Neutrophil (primary cell): ENCODE measurements around the gene SPON1.

ENCODE experiments used
- H3K27ac ChIP-seq: fragments of 200-600 bp; sonication (generic); 2 replicates; pipeline ENCODE4 v1.5.1; 2016; ENCODE audit warnings: mild to moderate bottlenecking, moderate library complexity
- H3K27me3 ChIP-seq: fragments of 200-600 bp; sonication (generic); 2 replicates; pipeline ENCODE4 v1.6.0; 2016; ENCODE audit warnings: mild to moderate bottlenecking
- H3K36me3 ChIP-seq: fragments of 200-600 bp; sonication (generic); 2 replicates; pipeline ENCODE4 v1.5.1; 2017
- H3K4me1 ChIP-seq, 2 experiments: fragments of 200-600 bp in 1 of 2; sonication (generic) in 1 of 2; 1 replicate in 1 of 2; 2 replicates in 1 of 2; pipeline versions ENCODE4 v1.5.1 to v1.6.1; 2013 to 2016; ENCODE audit warnings: low read depth in 1 of 2, low read length in 1 of 2, mild to moderate bottlenecking in 1 of 2, moderate library complexity in 1 of 2; ENCODE audit not compliant: control insufficient read depth in 1 of 2, insufficient read depth in 1 of 2
- H3K4me3 ChIP-seq, 2 experiments: fragments of 200-600 bp in 1 of 2; sonication (generic) in 1 of 2; 1 replicate in 1 of 2; 2 replicates in 1 of 2; pipeline ENCODE4 v1.5.1; 2013 to 2016; ENCODE audit warnings: low read depth in 1 of 2, low read length in 1 of 2, mild to moderate bottlenecking in 1 of 2, moderate library complexity in 1 of 2
- H3K9me3 ChIP-seq: fragments of 200-600 bp; sonication (generic); 2 replicates; pipeline ENCODE4 v1.5.1; 2016
- CTCF ChIP-seq: fragments of 200-600 bp; sonication (generic); IDR thresholded peaks from 2 replicates; pipeline ENCODE4 v1.5.1; 2016; ENCODE audit warnings: antibody characterized with exemption

Gene SPON1

GRCh38 chr11:14253421-14253820, 290.9 kb downstream of the SPON1 start:
- Histone ChIP-seq H3K4me3 (no peak overlapping the region), H3K27me3 (peaks cover 48% of the 10 kb centered on the region), H3K9me3 (no peaks in the 10 kb centered on the region), H3K36me3 (no peaks in the 10 kb centered on the region), H3K27ac (no peak overlapping the region), H3K4me1 (no peaks in the 10 kb centered on the region)
- TF ChIP-seq CTCF: no peak

GRCh38 chr11:14253840-14254239, 291.3 kb downstream of the SPON1 start:
- no peak overlapping the region for H3K4me3 ChIP-seq
- H3K9me3 ChIP-seq: no peaks in the 10 kb centered on the region
- no peak for TF ChIP-seq CTCF
- peaks cover 48% of the 10 kb centered on the region for H3K27me3 ChIP-seq
- H3K4me1 ChIP-seq: no peaks in the 10 kb centered on the region
- H3K36me3 ChIP-seq: no peaks in the 10 kb centered on the region
- no peak overlapping the region for H3K27ac ChIP-seq

GRCh38 chr11:14254533-14255237, 292.2 kb downstream of the SPON1 start:
- no peaks in the 10 kb centered on the region for H3K4me1 ChIP-seq
- H3K4me3 ChIP-seq: no peak overlapping the region
- no peaks in the 10 kb centered on the region for H3K36me3 ChIP-seq
- H3K27ac ChIP-seq: no peak overlapping the region
- TF ChIP-seq CTCF: no peak
- H3K9me3 ChIP-seq: no peaks in the 10 kb centered on the region
- H3K27me3 ChIP-seq: peaks cover 48% of the 10 kb centered on the region

GRCh38 chr11:14255238-14255534, 292.7 kb downstream of the SPON1 start:
- Histone ChIP-seq H3K9me3 (no peaks in the 10 kb centered on the region), H3K36me3 (no peaks in the 10 kb centered on the region), H3K4me1 (no peaks in the 10 kb centered on the region), H3K27me3 (peaks cover 46% of the 10 kb centered on the region), H3K27ac (no peak overlapping the region), H3K4me3 (no peak overlapping the region)
- no peak for TF ChIP-seq CTCF

- no peak overlapping the region for H3K4me3 ChIP-seq
Observed at GRCh38 chr11:14258221-14258935, 295.9 kb downstream of the SPON1 start.

More at GRCh38 chr11:14258221-14258935, 295.9 kb downstream of the SPON1 start:
- Histone ChIP-seq H3K36me3 (no peaks in the 10 kb centered on the region), H3K27ac (no peak overlapping the region), H3K9me3 (no peaks in the 10 kb centered on the region), H3K27me3 (peaks cover 46% of the 10 kb centered on the region), H3K4me1 (no peaks in the 10 kb centered on the region)
- no peak for TF ChIP-seq CTCF
